Activated gamma-delta T cell (primary cell): ENCODE results near the gene RNPC3.
"Not testable (repeated sequence)": the region's sequence is repeated elsewhere in the genome, so short reads cannot be mapped to it uniquely, and the experiment has no call there.

Experiments used
- DNase-seq: peaks from one replicate; lab custom pipeline; 2025; lab: John Stamatoyannopoulos, UW

The RNPC3 gene

DNA sequence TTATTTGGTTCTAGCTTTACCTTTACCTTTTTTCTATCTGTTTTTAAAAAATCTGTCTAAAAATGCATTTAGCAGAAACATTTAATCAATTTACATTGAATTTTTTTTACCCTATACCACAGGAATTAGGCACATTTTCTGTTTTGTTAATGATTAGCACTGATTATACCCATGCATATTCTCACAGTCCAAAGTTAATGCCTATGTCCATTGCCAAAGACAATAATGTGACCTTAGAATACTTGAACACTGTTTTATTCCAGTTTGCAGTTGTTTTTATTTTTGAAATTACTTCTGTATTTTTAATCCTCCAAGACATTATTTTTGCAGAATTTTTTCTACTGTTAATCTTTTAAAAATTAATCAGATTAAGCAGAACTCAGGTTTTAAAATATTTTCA, 34.9 kb downstream of the RNPC3 start:
- DNase-seq, result no peak

DNA sequence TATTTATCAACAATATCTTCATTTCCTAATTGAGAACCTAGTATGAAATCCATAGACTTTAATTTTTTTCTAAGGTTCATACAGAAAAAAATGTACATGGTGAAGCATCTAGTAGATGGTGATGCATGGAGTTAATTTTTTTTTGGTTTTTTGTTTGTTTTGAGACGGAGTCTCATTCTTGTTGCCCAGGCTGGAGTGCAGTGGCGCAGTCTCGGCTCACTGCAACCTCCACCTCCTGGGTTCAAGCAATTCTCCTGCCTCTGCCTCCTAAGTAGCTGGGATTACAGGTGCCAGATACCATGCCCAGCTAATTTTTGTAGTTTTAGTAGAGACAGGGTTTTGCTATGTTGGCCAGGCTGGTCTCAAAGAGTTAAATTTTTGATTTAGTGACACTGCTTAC, 35.6 kb downstream of the RNPC3 start:
- not testable (repeated sequence) for DNase-seq

DNA sequence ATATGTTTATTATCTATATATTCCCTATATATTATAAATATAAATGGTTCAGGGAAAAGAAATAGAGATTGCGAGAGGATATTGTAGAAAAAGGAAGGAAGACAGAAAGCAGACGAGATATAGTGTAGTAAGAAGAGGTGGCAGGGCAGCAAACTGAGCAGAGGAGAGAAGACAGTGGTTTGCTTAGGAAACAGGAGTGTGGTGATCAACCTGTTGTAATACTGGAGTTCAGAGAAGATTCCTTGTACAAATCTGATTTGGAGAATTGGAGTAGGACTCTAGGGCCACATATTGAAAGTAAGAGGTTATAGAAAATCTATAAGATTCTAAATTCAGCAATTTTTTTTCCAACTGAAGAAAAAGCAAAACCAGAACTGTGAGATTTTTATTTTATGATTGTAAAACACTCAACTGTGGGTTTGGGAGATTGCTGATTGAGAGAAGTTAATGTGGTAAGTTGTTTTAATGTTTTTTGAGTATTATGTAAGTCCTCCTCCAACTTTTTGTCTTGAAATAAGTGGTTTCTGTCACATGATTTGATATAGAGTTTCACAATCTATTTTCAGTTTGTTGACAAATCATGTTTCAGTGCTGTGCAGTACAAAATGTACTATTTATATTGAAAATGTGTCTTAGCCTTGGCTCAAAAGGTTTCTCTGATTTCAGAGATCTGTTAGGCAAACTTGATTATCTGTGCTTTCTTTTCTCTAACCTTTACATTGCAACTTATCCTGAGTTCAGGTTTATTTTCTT, 36.3 kb downstream of the RNPC3 start:
- DNase-seq, result no peak

DNA sequence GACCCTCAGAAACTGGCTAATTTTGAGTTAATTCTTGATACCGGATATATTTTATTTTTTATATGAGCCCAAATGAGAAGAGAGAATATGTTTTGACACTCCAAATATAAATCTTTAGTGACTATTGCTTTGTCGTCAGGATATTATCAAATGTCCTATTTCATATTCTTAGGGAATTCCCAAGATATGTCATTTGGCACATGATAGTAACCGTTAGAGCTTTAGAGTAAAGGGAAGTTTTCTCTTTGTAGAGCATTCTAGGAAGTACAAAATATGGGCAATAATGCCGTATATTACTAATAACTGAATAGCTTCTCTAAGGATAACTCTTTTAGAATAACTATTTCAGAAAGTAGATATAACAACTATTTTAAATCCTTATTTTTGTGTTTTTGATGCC, 37.6 kb downstream of the RNPC3 start:
- DNase-seq, result no peak

DNA sequence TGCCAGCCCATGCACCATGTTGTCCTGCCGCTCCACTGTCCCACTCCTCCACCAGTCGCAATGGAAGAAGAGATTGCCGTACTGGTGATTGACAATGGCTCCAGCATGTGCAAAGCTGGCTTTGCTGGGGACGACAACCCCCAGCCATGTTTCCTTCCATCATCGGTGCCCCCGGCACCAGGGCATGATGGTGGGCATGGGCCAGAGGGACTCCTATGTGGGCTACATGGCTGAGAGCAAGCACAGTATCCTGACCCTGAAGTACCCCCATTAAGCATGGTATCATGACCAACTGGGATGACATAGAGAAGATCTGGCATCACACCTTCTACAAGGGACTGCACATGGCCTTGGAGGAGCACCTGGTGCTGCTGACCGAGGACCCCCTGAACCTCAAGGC, 44.0 kb downstream of the RNPC3 start:
- DNase-seq, result no peak

DNA sequence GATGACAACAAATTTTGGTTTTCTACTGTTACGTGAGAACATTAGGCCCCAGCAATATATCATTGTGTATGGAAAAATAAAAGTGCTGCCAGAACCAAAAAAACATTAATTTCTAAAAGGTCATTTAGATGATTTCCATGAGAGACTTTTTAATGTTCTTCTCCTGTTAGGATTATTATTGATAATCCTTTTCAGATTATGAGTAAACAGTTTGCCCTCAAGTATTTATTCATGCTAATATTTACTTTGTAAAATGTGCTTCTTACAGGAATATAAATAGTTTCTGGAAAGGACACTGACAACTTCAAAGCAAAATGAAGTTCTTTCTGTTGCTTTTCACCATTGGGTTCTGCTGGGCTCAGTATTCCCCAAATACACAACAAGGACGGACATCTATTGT, 45.8 kb downstream of the RNPC3 start, which contains the start of gene AMY2B:
AMY2B (plus strand) TSS at position 301 of the 400 bp plus-strand sequence; CDS start at position 315, 14 bp downstream.
- not testable (repeated sequence) for DNase-seq

DNA sequence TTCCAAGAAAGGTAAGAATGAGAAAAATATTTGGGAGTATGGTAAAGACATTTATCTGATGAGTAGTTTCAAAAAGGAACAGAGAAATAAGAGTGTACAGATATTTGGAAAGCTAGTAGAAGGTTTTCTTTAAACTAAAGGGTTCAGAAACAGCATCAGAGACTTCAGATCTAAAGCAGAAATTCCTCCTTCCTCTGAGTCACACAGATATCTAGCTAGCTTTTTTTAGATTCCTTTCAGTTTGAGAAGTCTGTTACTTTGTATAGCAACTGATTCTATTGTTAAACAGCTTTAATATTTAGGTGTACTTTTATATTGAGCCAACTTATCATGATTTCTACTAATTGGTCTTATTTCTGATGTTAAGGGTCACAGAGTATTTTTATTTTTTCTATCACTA, 50.6 kb downstream of the RNPC3 start:
- no peak for DNase-seq

DNA sequence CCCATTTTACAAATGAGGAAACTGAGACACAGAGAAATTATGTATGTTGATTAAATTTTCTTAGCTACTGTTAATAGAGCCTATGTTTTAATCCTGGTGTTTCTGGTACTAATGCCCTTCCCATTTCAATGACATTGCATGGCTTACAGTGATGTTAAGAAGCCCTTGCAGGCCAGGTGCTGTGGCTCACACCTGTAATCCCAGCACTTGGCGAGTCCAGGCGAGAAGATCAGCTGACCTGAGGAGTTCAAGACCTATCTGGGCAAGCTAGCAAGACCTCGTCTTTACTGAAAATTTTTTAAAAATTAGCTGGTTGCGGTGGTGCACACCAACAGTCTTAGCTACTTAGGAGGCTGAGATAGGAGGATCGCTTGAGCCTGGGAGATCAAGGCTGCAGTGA, 51.3 kb downstream of the RNPC3 start:
- not testable (repeated sequence) for DNase-seq

DNA sequence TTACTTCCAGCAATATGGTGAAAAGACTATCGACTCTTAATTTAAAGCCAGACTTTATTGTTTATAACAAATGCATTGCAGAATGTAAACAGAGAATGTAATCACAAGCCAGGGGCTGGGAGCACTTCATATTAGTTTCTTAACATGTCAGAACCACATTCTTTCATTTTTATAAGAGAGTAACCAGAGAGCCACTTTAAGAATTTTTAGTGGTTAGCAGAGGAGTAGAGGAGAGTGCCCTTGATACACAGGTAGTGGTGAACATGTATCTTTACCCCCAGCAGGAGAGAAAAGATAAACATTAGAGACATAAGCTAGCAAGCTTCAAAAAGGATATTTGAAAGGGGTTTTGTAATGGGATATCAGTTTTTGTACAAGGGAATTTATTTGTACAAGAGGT, 57.0 kb downstream of the RNPC3 start:
- no peak for DNase-seq

DNA sequence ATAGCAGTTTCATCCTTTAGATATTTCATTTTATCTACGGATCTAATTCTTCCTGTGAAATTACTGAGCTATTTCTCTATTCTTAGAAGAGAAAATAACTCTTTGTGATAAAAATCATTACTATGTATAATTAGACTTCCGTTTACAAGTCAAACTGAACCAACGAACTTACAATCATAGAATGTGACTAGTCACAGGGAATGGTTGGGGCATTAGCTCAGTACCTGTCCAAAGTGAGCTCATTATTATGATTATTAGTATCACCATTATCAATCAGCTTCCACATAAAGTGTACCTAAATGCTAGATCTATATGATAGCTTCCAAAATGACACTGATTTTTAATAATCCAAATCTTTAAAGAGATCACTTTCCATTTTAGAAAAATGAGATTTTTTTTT, 58.4 kb downstream of the RNPC3 start:
- DNase-seq, result no peak

DNA sequence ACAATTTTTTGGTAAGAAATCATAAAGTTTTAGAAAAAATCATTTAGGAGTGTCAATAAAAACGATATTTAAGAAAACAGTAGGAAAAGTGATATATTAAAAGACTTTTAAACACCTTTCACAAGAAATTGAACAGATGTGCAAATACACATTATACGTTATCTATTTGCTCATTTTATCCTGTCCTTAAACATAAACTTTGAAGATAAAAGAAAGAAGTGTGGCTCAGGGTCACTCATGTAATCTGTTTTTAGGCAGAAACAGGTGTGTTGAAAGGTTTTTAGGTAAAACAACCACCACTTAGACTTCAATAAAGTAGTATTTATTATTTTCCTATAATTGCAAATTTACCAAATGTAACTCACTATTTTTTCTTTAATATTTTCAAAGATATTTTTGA, 59.0 kb downstream of the RNPC3 start:
- no peak for DNase-seq

DNA sequence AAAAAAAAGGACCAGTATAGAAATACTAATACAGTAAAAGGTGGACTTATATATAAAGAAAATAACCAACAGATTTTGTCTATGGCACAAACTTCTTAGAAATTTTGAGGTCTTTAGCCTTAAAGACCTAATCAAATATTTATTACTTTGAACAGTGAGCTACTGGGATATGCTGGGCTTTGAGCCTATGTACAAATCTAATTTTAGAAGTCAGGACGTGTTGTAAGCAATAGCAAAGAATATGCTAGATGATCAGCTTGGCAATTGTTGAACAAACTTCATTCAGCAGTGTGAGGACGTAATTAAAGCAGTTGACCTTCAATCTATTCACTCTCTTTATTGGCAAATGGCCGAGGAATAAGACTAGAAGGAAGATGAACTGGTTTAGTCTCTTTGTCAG, 77.2 kb downstream of the RNPC3 start:
- not testable (repeated sequence) for DNase-seq
